Stimulated activated CD8-positive, alpha-beta memory T cell treated with anti-CD3 and anti-CD28 coated beads, Interleukin-12 subunit alpha, Interleukin-12 subunit beta, amount 100 ng/mL, for 24 hours (primary cell): Measurements from ENCODE around the gene EXT2.

Experiments
- DNase-seq: peaks from one replicate; pipeline ENCODE4 v3.0.0-alpha.2; 2020; ENCODE audit errors: extremely low read depth

Gene EXT2

DNA sequence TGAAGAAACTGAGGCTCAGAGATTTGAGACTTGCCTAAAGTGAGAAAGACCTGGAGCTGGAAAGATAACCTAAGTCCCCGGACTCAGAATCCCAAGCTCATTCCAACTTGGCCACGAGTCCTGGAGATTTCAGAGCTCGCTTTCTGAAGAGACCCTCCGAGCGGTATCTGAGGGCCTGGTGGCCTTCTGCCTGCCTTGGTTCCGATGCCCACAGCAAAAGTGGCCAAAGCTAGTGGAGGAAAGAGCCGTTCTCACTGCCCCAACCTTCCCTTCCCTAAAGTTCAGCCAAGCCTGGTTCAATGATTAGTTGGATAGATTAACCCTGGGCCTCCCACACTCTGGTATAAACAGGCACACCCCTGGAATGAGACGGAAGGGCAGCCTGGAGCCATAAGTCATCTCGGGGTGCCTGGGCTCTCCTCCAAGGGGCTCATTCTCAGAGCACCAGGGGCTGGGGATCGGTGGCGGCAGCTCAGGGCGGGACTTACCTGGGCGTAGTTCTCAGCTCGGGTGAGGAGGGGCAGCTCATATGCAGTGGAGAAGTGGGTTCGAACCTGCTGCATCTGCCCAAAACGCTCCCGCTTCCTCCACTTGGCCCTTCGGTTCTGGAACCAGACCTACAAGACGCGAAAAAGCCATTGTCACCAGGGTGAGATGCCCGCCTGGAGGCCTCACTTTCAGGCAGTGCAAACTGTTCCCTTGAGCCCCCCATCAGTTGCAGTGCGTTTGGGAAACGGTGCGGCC is 171.7 kb downstream of the EXT2 start:
- no peak for DNase-seq

DNA sequence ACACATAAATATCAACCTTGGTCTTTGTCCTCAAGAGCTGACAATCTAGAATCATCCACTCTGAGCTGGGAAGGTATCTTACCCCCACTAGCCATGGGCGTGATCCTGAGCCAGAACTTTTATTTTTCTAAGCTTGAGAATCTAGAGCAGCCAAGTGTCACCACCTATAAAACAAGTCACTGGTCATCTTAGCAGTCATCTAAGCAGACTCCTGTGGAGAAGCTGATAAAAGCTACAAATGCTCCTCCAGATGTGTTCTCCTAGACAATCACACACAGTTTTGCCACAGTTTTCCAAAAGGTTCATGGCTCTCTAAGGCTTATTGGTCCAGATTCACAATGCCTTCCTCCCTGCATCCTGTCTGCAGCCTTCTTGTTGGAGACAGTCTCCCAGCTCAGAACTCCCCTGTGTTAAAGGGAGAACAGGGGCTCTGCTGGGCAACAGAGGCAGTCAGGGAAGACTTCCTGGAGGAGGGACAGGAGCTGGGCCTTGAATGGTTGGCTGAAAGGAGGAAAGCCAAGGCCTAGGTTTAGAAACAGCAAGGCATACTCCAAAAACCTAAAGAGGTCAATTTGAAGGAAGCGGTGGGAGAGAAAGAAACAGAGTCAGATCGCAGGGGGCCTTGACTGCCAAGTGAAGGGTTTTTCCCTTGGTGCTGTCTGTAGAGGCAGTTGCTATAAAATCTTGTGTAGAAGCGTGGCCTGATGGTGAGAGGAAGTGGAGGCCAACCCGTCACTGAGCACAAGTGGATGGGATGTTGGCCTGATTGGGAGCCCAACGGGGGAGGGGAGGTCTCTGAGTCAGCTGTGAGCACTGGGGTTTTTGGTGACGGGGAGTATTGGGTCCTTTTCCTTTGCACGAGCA is 172.5 kb downstream of the EXT2 start:
- DNase-seq, result no peak

DNA sequence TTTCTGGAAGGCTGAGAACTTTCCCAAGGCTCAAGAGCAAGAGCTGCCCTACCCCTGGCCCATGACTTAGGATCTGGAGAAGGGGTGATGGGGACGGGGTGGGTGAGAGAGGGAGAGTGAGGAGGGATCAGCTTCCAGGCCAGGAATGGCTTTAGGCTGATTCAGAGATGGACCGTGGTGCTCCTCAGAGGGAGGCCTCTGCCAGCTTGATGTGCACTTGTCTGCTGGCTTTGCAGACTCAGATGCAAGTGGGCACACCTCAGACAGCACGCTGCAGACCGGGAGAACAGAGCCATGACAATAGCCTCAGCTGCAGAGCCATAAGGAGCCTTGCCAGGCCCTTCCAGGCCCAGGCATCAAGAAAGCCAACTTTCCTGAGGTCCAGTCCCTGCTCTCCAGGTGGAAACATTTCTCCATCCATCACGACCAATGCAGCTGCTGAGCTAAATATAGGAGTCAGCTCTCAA is 173.2 kb downstream of the EXT2 start:
- no peak for DNase-seq

DNA sequence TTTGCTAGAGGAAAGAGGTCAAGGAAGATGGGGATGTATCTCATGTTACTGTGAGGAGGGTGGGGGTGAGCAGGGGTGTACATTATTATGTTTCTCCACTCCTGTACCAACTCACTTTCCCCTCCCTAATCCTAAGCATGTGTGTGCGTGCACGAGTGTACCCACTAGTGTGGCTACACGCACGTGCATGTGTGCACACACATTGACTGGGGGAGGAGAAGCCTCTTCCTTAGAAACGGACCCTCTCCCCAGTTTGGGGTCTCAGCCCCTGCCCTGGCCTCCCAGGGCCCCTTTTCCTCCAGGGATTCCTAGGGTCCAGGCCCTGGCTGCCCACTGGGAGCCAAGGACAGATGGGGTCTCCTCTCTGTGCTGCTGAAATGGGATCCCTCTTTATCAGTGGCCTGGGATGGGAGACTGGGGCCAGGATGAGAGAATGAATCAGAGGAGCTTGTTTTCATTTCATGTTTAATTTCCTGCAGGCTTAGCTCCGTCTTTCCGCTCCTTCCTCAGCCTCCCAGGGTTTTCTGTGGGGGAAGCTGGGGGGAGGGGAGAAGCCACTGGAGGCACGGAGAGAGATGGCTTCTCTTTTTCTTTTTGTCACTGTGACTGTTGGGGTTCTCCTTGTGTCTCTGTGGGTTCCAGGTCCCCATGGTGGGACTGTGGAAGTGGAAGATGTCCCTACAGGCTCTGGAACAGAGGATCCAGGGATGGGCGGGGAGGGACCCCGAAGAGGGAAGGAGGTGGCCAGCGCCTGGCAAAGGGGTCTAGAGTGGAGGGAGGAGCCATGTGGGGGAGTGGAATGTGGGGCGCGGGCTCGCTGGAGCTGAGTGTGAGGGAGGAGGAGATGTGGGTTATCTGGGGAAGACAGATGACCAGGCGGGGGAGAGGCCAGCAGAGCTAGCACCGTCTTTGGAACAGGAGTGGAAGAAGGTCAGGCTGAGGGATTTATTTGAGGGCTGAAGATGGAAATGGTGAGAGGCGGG is 174.2 kb downstream of the EXT2 start:
- DNase-seq, result no peak

DNA sequence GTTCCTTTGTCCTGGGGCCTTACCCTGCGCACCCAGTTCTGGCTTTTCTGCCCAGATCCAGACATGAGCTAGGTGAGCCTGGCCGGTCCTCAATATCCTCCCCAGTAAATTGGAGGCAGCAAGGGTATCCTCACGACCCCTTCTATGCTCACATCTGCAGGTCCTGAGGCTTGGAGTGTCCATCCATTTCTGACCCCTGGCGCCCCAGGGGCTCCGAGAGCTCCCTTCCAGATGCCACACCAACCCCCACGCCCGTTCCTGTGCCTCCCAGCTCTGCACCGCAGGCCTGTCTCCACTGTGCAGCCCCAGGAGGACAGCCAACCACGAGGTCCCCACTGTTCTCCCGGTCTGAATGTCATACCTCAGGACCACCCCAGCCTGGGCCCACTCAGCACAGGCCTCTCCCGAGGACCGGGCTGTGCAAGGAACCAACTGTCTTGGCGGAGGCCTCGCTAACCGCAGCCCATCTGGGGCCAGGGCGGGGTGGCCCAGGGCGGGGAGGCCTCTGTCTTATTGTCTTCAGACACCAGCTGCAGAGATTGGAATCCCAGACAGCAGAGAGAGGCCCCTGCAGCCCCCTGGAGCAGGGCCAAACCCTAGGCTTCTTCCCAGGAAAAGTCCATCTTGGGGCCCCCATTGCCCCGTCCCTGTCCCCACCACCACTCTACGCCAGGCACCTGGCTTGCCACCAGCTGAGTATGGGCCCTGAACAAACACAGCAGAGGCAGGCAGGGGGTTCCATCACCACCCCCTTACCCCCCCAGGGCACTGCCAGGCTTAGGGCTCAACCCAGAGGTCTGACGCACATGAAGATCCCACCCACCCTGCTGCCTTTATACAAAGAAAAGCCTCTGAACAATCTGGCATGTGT is 175.2 kb downstream of the EXT2 start:
- DNase-seq, result no peak

DNA sequence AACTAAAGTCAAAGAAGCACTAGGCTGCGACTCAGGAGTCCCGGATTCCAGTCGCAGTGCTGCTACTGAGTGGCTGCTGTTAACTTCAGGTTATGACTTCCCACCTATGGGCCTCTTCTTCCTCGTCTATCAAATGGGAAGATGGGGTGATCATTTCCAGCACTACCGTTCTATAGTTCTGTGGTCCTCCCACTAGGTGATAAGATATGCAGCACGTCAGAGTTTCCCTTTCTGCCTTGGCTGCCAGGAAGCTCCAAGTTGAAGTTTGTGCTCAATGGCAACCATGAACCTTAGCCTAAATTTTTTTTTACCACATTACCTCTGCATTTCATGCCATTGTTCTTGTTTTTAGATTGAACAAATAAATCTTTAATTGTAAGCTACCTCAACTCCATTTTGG is 175.8 kb downstream of the EXT2 start:
- DNase-seq, result no peak

DNA sequence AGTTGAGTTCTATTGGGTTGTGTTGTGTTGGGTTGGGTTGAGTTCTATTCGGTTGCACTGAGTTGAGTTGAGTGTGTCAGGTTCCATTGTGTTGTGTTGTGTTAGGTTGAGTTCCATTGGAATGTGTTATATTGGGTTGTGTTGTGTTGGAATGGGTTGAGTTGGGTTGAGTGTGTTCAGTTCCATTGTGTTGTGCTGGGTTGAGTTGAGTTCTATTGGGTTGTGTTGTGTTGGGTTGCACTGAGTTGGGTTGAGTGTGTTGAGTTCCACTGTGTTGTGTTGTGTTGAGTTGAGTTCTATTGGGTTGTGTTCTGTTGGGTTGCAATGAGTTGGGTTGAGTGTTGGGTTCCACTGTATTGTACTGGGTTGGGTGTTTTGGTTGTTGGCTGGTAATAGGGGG is 178.9 kb downstream of the EXT2 start:
- no peak for DNase-seq

DNA sequence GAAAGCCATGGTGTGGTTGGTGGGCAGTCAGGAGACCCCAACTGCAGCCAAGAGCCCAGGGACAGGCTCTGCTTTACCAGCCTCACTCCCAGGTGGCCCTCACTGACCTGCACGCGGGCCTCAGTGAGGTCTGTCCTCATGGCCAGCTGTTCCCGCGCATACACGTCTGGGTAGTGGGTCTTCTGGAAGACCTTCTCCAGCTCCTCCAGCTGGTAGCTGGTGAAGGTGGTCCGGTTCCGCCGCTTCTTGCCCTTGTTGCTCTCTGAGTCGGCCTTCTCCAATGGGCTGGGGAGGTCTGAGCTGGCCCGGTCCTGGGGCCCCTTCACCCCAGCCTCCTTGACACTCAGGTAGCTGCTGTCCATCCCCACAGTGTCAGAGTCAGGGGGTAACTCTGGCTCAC is 179.8 kb downstream of the EXT2 start:
- no peak for DNase-seq

DNA sequence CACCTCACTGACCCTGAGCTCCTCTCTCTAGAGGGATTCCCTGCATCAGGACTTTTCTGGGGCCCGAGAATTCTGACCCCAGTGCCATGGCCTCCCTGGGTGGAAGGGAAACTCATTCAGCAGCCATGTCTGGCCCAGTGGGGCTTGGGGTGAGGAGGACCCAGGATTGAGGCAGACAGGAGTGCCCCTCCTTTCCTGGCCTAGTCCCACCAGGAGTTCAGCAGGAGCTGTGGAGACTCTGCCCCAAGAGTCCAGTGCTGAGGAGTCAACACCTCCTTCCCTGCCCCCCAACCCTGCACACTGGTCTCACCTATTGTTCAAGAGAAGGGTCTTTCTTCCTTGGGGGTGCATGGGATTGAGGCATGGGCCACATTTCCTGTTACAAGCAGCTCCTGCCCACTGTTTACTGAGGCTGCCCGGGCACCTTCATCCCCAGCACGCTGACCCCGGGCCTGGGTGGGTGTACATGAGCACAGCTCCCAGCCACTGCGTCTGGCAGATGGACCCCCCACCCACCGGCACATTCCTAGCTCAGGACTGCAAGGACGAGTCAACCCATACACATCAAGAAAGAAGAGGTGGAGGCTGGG is 180.6 kb downstream of the EXT2 start:
- DNase-seq, result no peak

DNA sequence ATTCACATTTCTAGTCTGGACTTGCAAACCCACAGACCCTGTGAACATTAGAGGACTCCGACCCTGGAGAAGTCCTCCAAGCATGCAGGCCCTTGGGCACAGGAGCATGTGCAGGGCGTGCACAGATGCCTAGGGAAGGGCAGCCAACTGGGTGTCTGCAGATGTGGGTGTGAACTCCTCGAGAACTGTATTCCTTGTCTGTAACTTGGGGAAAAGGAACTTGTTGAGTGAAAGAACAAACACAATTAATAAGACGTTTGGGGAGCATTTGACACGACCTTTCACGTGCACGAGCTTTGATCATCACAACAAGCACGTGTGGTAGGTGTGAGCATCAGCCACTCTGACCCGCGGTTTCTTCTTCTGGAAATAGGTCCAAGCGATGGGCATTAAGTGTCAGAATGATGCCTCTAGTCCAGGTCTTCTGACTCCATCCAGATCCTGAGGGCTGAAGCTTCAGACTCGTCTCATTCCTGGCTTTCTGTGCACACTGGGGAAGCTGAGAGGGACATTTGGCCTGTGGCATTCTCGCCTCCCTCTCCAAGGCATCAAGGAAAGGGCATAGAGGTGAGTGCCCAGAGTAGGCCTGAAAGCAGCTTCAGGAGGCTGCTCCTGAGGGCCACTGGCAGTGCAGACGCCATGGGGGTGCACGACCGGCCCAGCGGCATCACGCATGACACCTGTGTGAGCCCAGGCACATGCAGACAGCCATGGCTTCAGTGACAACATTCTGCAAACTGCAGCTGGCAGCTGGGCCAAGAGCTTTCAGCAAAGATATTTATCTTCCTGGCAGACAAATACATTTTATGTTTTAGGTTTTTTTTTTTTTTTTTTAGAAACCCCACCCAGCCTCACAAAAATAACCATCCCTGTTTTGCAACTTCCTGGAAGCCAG is 182.0 kb downstream of the EXT2 start:
- no peak for DNase-seq

DNA sequence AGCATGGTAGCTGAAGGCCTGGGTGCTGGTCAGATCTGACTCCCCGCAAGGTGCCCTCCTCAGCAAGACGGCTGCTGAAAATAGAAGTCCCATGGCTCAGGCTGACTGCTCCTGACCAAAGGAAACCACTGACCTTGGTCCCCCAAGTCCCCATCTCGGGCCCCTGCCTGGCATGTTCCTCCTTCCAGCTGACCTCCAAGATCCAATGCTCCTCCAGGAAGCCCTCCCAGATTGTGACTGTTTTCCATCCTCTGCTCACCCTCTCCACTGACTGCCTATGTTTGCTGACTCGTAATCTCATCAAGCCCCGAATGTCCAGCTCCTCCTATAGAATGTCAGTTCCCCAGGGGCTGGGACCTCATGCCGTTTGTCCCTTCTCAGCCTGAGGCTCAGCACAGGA is 184.0 kb downstream of the EXT2 start:
- no peak for DNase-seq

DNA sequence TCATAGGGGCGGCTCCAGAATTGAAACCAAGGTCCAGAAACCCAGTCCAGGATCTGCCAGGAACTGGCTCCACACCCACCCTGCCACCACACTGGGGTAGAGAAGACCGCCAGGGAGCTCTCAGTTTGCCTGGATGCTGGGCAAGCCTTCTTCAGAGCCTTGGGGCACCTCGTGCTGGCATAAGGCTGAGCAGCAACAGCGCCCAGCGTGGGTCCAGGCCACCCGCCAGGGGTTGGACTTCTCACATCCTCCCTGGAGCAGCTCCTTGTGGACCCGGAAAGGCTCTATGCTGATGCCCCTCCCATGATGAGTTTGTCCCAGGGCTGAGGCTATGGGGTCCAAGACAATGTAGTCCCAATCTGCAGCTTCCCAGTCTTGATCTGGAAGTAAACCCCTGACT is 184.8 kb downstream of the EXT2 start:
- no peak for DNase-seq

DNA sequence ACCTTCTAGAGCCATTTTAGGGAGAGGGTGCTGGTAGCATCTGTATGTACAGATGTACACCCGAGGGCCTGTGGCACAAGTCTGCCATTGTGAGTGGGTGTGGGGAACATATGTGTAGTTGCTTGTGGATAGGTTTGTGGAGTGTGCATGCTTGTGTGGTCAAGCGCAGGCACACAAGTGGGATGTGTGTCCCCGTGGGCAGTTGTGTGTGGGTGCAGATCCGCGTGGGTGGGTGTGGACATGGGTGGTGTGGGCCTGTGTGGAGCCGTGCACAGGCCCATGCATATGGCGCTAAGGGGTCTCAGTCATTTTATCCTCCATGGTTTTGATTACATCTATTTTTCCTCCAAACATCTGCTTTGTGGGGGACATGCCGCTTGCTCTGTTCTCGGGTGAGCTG is 185.7 kb downstream of the EXT2 start:
- DNase-seq, result no peak

DNA sequence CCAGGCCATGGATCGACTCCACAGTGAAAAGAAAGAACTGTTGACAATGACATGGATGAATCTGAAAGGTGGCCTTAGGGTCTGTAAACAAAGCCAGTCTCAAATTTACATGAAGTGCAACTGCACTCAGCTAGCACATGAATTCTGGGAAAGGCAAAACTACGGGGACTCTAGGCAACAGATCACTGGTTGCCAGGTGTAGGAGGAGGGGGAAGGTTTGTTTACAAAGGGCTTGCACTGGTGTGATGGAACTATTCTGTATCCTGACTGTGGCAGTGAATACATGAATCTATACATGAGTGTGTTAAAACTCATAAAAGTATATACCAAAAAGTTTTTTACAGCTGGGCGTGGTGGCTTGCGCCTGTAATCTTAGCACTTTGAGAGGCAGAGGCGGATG is 187.1 kb downstream of the EXT2 start:
- no peak for DNase-seq

DNA sequence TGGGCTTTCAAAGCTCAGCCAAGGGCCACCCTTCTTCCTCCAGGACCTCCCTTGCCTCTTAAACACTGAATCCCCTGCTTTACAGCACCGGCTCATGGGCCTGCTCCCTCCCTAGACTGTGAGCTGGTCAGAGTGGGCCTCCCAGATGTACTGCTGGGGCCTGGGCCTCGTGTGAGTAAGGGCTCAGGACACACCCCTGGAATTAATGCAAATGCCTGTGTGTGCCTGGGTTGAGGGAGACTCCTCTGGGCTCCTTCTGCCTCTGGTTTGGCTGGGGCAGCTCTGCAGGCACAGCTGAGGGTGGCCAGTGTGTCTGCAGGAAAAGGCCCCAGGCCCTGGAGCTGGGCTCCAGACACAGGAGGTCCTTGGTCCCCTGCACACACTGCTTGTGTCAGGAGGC is 190.3 kb downstream of the EXT2 start:
- no peak for DNase-seq

DNA sequence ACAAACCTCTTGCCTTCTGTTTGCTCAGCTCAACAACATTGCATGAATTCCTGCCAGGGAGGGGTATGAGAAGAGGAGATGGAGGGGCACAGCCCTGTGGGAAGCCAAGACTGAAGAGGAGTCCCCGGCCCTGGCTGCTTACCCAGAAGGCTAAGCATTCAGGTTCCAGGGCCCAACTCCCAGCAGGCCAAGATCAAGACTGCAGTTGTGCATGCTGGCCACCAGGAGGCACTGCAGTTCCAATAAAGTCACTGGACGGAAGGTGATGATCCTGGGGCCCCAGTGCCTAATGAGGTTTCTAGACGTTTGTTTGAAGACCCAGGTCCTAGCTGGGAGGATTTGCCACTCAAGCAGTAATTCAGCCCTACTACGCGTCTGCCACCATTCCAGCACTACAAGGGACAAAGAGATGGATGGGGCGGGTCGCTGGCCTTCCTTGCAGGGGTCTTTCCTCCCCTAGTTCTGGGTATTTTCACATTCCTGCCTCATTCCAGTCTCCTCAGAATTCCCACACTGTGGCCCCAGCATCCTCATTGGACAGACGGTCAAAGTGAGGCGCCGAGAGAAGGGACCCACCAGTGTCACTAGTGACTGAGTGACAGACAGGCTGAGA is 190.9 kb downstream of the EXT2 start:
- no peak for DNase-seq

DNA sequence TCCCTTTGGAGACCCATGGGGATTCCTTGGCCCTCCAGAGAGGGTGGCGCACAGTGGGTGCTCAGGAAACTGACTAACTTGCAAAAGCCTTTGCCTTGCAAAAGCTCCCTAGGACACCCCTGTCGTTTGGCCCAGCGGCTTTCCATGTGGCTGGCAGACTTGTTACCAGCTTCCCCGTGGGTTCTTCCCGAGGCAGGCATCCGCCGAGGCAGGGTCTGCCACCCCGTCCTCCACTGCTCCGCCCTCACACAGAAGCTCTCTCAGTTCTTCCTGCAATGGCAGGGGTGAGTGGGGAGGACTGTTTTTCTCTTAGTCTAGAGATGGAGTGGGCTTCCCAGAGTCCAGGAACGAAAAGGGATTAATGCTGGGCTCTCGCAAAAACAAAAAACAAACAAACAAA is 191.4 kb downstream of the EXT2 start:
- no peak for DNase-seq

DNA sequence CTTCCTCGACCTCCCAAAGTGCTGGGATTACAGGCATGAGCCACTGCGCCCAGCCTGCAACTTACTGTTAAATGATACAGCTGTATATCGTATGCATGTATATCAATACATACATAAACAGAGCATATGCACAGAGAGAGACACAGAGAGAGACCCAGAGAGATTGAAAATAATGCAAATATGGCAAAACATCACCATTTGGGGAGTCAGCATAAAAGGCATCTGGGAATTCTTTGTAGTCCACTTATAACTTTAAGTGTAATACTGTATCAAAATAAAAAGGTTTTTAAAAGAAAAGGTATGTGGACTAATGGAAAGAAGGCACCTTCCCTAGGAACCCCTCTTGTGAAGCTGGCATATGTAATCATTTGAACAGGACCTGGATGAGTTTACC is 192.7 kb downstream of the EXT2 start:
- no peak for DNase-seq

DNA sequence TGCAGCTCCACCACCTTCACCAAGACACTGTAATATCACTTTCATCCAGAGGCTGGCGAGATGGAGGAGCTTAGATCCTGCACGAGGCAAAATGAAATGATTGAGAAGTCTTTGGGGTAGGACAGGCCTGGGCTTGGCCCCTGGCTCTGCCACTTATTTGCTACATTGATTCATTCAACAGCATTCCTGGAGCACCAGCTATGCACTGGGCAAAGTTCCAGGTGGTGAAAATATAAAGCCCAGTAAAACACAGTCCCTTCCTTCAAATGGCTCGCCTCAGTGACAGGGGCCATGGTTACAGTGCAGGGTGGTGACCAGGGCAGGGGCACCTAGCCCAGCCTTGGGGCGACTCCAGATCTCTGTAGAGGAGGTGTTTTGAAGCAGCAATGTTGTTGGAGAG is 194.7 kb downstream of the EXT2 start:
- no peak for DNase-seq
